Measurements from ENCODE around the gene SLC51B. TPM values are rescaled to one million over a fixed set of nuclear protein-coding genes. Genes with fewer than 3 reads are reported as not detected.
"Not testable (repeated sequence)": the region's sequence is repeated elsewhere in the genome, so short reads cannot be mapped to it uniquely, and the experiment has no call there.

Gene SLC51B
- total RNA-seq, 2 donors from 2014 or later = not detected

DNA sequence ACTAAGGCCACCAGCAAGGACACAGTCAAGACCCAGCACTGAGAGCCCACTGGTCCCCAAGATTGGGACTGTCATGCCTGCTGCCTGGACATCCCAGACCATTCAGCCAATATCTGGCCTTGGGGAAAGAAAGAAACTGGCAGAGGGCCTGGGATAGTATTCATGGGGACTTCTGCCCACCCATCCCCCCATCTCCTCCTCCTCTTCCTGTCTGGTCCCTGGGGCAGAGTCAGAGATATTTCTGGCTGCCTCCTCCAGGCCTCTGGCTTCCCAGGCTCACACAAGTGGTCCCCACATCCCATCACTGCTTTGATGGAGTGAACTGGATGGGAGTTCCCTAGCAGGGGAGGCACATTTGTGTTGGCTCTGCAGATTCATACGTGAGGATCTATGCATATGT is 26.8 kb downstream of the SLC51B start:
- ATAC-seq (ENCODE audit: insufficient number of reproducible peaks, low FRiP score, low read depth) = no peak
- Histone ChIP-seq H3K9me3 (no peaks in the 10 kb centered on the region), H3K4me1 (ENCODE audit: control insufficient read depth in 1 of 2, low read depth in 2 of 2) (peaks cover 51 to 71% of the 10 kb centered on the region in 2 donors), H3K27ac (peak overlapping the region; percentile 97 to 99), H3K4me3 (peak overlapping the region; percentile 2), H3K27me3 (replicated peaks; ENCODE audit: insufficient read depth) (no peaks in the 10 kb centered on the region), H3K36me3 (no peaks in the 10 kb centered on the region)
- TF ChIP-seq, protein P1, sequence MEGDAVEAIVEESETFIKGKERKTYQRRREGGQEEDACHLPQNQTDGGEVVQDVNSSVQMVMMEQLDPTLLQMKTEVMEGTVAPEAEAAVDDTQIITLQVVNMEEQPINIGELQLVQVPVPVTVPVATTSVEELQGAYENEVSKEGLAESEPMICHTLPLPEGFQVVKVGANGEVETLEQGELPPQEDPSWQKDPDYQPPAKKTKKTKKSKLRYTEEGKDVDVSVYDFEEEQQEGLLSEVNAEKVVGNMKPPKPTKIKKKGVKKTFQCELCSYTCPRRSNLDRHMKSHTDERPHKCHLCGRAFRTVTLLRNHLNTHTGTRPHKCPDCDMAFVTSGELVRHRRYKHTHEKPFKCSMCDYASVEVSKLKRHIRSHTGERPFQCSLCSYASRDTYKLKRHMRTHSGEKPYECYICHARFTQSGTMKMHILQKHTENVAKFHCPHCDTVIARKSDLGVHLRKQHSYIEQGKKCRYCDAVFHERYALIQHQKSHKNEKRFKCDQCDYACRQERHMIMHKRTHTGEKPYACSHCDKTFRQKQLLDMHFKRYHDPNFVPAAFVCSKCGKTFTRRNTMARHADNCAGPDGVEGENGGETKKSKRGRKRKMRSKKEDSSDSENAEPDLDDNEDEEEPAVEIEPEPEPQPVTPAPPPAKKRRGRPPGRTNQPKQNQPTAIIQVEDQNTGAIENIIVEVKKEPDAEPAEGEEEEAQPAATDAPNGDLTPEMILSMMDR (IDR thresholded peaks at IDR 0.05) = no peak
- DNase-seq (ENCODE audit: low spot score) = no peak

DNA sequence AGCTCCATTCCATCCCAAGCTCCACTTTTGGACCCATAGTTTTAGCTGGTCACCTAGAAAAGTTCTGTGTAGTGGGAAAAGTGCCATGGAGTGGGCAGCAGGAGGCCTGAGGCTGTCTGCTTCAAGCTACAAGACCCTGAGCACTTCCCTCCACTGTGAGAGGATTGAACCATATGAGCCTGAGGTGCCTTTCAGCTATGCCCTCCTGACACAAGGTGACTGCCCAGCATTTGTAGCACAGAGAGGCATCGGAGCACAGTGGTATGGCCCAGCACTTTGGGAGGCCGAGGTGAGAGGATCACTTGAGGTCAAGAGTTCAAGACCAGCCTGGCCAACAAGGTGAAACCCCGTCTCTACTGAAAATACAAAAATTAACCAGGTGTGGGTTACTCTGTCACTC is 27.4 kb downstream of the SLC51B start:
- DNase-seq (ENCODE audit: low spot score) (no peak), ATAC-seq (ENCODE audit: insufficient number of reproducible peaks, low FRiP score, low read depth) (no peak)
- H3K4me3 ChIP-seq = no peak overlapping the region
- H3K4me1 ChIP-seq (ENCODE audit: control insufficient read depth in 1 of 2, low read depth in 2 of 2) = peaks cover 57 to 77% of the 10 kb centered on the region in 2 donors
- H3K36me3 ChIP-seq = no peaks in the 10 kb centered on the region
- peak overlapping the region; percentile 97 to 99 for H3K27ac ChIP-seq
- TF ChIP-seq, protein P1 (IDR thresholded peaks at IDR 0.05) = no peak
- H3K9me3 ChIP-seq = no peaks in the 10 kb centered on the region
- no peaks in the 10 kb centered on the region for H3K27me3 ChIP-seq (replicated peaks; ENCODE audit: insufficient read depth)

DNA sequence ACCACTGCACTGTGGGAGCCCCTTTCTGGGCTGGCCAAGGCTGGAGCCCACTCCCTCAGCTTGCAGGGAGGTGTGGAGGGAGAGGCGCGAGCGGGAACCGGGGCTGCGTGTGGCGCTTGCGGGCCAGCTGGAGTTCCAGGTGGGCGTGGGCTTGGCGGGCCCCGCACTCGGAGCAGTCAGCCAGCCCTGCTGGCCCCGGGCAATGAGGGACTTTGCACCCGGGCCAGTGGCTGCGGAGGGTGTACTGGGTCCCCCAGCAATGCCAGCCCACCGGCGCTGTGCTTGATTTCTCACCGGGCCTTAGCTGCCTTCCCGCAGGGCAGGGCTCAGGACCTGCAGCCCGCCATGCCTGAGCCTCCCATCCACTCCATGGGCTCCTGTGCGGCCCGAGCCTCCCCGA is 29.8 kb downstream of the SLC51B start:
- Histone ChIP-seq H3K4me1 (ENCODE audit: control insufficient read depth in 1 of 2, low read depth in 2 of 2) (peaks cover 43 to 81% of the 10 kb centered on the region in 2 donors), H3K27ac (peak overlapping the region in 1 of 2 donors; percentile 80)
- not testable (repeated sequence) for H3K36me3 ChIP-seq; DNase-seq (ENCODE audit: low spot score); ATAC-seq (ENCODE audit: insufficient number of reproducible peaks, low FRiP score, low read depth); H3K9me3 ChIP-seq; H3K27me3 ChIP-seq (replicated peaks; ENCODE audit: insufficient read depth); H3K4me3 ChIP-seq

DNA sequence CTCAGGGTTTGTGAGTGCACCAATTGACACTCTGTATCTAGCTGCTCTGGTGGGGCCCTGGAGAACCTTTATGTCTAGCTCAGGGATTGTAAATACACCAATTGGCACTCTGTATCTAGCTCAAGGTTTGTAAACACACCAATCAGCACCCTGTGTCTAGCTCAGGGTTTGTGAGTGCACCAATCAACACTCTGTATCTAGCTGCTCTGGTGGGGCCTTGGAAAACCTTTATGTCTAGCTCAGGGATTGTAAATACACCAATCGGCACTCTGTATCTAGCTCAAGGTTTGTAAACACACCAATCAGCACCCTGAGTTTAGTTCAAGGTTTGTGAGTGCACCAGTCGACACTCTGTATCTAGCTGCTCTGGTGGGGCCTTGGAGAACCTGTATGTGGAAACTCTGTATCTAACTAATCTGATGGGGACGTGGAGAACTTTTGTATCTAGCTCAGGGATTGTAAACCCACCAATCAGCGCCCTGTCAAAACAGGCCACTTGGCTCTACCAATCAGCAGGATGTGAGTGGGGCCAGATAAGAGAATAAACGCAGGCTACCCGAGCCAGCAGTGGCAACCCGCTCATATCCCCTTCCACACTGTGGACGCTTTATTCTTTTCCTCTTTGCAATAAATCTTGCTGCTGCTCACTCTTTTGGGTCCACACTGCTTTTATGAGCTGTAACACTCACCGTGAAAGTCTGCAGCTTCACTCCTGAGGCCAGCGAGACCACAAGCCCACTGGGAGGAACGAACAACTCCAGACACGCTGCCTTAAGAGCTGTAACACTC is 30.6 kb downstream of the SLC51B start:
- Histone ChIP-seq H3K27ac (peak overlapping the region; percentile 80 to 91), H3K4me3 (peak overlapping the region; percentile 27), H3K4me1 (ENCODE audit: control insufficient read depth in 1 of 2, low read depth in 2 of 2) (peaks cover 34 to 81% of the 10 kb centered on the region in 2 donors)
- ATAC-seq (ENCODE audit: insufficient number of reproducible peaks, low FRiP score, low read depth); H3K9me3 ChIP-seq; H3K27me3 ChIP-seq (replicated peaks; ENCODE audit: insufficient read depth); DNase-seq (ENCODE audit: low spot score); H3K36me3 ChIP-seq: not testable (repeated sequence)

DNA sequence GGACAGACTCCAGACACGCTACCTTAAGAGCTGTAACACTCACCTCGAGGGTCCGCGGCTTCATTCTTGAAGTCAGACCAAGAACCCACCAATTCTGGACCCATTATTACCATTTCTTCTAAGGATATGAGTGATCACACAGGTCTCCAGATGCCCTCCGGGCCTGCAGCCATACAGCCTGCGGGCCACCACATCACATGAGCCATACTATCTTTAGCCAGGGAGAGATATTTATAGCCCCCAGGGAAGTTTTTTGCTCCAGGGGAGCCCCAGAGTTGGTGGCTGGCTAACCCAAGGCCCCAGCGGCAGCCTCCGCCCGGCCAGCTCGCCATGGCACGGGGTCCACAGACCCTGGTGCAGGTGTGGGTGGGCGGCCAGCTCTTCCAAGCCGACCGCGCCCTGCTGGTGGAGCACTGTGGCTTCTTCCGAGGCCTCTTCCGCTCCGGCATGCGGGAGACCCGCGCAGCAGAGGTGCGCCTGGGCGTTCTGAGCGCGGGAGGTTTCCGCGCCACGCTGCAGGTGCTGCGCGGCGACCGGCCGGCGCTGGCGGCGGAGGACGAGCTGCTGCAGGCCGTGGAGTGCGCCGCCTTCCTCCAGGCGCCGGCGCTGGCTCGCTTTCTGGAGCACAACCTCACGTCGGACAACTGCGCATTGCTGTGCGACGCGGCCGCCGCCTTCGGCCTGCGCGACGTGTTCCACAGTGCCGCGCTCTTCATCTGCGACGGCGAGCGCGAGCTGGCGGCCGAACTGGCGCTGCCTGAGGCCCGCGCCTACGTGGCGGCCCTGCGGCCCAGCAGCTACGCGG is 31.5 kb downstream of the SLC51B start, which contains the start of gene KBTBD13:
KBTBD13 (plus strand) TSS at position 261 of the 805 bp plus-strand sequence; CDS start at position 331, 70 bp downstream.
- no peak for DNase-seq (ENCODE audit: low spot score)
- no peaks in the 10 kb centered on the region for H3K27me3 ChIP-seq (replicated peaks; ENCODE audit: insufficient read depth)
- H3K4me1 ChIP-seq (ENCODE audit: control insufficient read depth in 1 of 2, low read depth in 2 of 2) = peaks cover 32 to 81% of the 10 kb centered on the region in 2 donors
- peak within 1 kb of the TSS; percentile 29 for H3K4me3 ChIP-seq
- ATAC-seq (ENCODE audit: insufficient number of reproducible peaks, low FRiP score, low read depth) = no peak
- no peaks in the 10 kb centered on the region for H3K36me3 ChIP-seq
- TF ChIP-seq, protein P1 (IDR thresholded peaks at IDR 0.05) = no peak
- H3K9me3 ChIP-seq = no peaks in the 10 kb centered on the region
- peak within 1 kb of the TSS; percentile 80 to 91 for H3K27ac ChIP-seq

Measured in thoracic aorta (tissue), 2 donors.